Fibroblast of the aortic adventitia (primary cell): ENCODE measurements around the gene CLEC16A. TPM values are rescaled to one million over a fixed set of nuclear protein-coding genes. Genes with fewer than 3 reads are reported as not detected.

Source experiments
- DNase-seq: peaks from one replicate; pipeline ENCODE4 v3.0.0-alpha.2; 2010; ENCODE audit warnings: low read depth
- H3K4me3 ChIP-seq: 2 replicates; pipeline ENCODE4 v1.5.1; 2011; ENCODE audit warnings: low read depth, mild to moderate bottlenecking, control low read depth, low read length, moderate library complexity
- total RNA-seq: library from RNA; depleted of rRNA; stranded (reverse); fragments of >200 nt; gene quantifications from 2 replicates; pipeline ENCODE4 v1.2.3, GENCODE V29; 2012; ENCODE audit warnings: low replicate concordance
- TF ChIP-seq, protein P1 (sequence below): IDR thresholded peaks from 2 replicates; pipeline ENCODE4 v1.5.1; 2011; ENCODE audit warnings: mild to moderate bottlenecking, low read length, control low read depth, inconsistent platforms; ENCODE audit not compliant: insufficient read depth

CLEC16A gene
- total RNA-seq, 1 donor, result 16.3 TPM

DNA sequence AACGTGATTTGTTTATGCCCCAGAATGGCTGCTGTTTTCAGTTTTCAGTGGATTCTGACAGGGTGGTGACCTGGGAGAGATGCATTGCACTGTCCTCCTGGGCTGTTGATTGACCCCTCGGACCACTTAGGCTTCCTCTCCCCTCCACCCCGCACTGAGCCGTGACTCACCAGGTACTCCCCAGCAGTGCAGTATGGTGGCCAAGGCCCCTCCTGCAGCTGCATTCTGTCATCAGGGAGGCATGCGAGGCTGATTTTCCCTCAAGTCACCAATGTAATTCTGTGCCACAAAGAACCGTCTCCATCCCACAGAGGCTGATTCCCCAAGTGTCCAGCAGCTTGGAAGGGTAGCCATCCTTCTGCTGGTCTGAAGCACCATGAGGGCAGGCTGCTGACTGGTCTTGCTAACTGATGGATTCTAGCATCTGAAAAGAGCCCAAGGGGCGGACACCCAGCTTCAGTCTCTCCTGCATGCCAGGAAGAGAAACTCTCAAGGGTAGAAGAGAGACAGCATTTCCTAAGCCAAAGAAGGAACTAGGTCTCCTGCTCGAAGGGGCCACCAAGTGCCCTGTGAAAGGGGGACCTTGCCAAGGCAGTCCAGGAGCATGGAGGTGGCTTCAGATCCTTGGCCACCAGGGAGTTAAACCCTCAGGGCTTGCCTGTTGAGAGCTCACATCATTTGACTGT, 163.6 kb downstream of the CLEC16A start:
- peak; percentile 26 for DNase-seq
- TF ChIP-seq, protein P1, sequence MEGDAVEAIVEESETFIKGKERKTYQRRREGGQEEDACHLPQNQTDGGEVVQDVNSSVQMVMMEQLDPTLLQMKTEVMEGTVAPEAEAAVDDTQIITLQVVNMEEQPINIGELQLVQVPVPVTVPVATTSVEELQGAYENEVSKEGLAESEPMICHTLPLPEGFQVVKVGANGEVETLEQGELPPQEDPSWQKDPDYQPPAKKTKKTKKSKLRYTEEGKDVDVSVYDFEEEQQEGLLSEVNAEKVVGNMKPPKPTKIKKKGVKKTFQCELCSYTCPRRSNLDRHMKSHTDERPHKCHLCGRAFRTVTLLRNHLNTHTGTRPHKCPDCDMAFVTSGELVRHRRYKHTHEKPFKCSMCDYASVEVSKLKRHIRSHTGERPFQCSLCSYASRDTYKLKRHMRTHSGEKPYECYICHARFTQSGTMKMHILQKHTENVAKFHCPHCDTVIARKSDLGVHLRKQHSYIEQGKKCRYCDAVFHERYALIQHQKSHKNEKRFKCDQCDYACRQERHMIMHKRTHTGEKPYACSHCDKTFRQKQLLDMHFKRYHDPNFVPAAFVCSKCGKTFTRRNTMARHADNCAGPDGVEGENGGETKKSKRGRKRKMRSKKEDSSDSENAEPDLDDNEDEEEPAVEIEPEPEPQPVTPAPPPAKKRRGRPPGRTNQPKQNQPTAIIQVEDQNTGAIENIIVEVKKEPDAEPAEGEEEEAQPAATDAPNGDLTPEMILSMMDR, result no peak
- H3K4me3 ChIP-seq, result no peak overlapping the region

DNA sequence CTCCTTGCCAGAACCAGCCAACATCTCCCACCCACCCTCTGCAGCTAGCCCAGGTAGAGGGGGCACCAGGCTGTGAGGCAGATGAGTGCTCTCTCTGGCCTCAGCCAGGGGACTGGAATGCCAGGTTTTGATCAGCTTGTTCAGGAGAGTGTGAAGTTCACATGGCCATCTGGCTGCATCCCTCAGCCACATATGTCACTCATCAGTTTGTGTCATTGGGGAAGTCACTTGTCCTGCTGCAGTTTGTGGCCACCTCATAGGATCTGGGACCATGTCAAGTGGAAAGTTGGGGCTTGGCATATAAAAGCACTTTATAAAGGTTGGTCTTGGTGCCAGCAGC, 164.1 kb downstream of the CLEC16A start:
- TF ChIP-seq, protein P1, result no peak
- DNase-seq, result no peak

DNA sequence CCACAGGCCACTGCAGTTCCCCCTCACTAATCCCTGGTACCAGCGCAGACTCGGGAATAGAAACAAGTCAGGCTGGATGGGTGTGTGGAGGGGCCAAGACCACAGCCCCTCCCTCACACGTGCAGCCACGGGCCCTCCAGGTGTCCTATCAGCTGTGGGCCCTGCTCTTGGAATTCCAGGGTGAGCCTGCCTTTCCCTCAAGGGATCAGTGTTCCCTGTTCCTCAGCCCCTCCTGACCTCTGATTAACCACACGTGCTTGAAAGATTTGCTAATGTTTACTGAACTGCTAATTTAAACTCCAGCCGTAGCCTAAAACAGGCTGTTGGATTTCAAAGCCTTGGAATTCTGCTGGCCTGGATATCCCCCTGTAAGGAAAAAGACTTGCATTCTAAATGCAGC, 165.2 kb downstream of the CLEC16A start:
- no peak for DNase-seq
- TF ChIP-seq, protein P1, result no peak
- no peak overlapping the region for H3K4me3 ChIP-seq

More for the DNA sequence above, 164.1 kb downstream of the CLEC16A start:
- H3K4me3 ChIP-seq, result no peak overlapping the region

- TF ChIP-seq, protein P1, result no peak
- no peak overlapping the region for H3K4me3 ChIP-seq
- DNase-seq, result no peak
Observed at GRCh38 chr16:11111150-11111549, 166.8 kb downstream of the CLEC16A start.

DNA sequence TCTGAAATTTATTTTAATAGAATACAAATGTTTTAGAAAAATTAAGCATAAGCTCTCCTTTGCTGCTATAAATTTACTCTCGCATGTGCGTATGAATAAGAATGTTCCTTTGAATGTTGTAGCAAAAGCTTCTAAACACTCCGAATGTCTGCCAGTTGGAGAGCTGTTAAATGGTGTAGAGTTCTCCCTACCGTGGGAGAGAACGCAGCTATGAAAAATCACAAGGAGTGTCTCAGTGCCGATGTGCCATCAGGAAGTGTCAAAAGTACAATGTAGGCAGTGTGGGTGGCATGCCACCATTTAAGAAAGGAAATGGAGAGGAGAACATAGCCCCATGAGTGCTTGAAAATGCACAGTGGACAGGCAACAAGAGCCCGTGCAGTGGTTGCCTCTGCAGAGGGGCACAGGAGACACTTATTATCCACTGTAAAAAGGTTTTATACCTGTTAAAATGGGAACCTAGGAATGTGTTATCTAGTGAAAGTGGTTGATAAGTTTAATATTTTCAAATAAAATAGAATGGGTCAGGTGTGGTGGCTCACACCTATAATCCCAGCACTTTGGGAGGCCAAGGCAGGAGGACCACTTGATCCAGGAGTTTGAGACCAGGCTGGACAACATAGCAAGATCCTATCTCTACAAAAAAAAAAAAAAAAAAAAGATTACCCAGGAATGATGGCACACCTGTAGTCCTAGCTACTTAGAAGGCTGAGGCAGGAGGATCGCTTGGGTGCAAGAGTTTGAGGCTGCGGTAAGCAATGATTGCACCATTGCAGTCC, 167.7 kb downstream of the CLEC16A start:
- TF ChIP-seq, protein P1, result no peak
- DNase-seq, result no peak
- no peak overlapping the region for H3K4me3 ChIP-seq

DNA sequence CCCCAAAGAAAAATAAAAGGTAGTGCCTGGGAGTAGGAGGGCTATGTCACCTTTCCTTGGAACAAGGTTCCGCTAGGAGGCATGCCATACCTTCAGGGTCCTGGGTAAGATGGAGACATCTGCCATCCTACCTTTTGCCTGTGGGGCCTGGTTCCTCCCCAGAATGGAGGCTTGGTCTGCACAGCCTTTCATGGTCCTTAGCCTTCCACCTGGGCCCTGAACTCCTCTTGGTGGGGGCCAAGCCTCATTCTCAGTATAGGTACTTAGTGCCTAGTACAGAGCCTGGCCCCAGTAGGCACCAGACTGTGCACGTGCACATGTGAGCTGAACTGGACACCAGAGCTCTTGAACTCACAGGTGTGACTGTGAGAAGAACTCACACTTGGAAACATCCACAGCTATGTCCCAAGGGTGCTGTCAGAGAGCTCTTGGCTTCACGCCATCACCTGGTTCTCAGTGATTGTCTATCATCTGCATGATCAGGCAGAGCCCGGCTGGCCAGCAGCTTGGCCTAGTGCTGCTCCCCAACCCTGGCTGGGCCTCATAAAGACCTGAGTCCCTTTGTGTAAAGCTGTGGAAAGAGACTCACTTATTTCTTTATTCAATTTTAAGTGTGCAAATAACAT, 168.5 kb downstream of the CLEC16A start:
- no peak overlapping the region for H3K4me3 ChIP-seq

More for the DNA sequence above, 168.5 kb downstream of the CLEC16A start:
- TF ChIP-seq, protein P1, result no peak
- no peak for DNase-seq
